SK-N-SH (cell line): ENCODE data around the gene RASGRP2. TPM values are rescaled to one million over a fixed set of nuclear protein-coding genes. Genes with fewer than 3 reads are reported as not detected.
A peak's percentile ranks its signal among the peaks of the same experiment; 100 is the strongest.

Source experiments
- CTCF ChIA-PET: fragments of 300-600, 350-600 bp; formaldehyde crosslinking; extraction: SDS; loops from one replicate; lab custom pipeline; 2021; lab: Yijun Ruan, JAX
- POLR2A ChIA-PET: fragments of 350-600 bp; sonication (Branson Sonifier 250); formaldehyde crosslinking; extraction: SDS; loops from one replicate; lab custom pipeline; 2020; ENCODE audit warnings: antibody characterized with exemption, inconsistent platforms; lab: Yijun Ruan, JAX
- DNase-seq: peaks from one replicate; pipeline ENCODE4 v3.0.0; 2012
- H2AFZ ChIP-seq: fragments of 200-600 bp; sonication (generic); 2 replicates; pipeline ENCODE4 v1.8.1; 2016; ENCODE audit warnings: antibody characterized with exemption, mild to moderate bottlenecking, low read depth
- H3F3A ChIP-seq: fragments of 200-600 bp; sonication (generic); replicated peaks from 2 replicates; pipeline ENCODE3; 2016; ENCODE audit warnings: antibody characterized with exemption, mild to moderate bottlenecking; ENCODE audit not compliant: insufficient read depth
- H3K27ac ChIP-seq, 2 experiments: fragments of 200-500 bp in 1 of 2; fragments of 200-600 bp in 1 of 2; sonication (Bioruptor generic) in 1 of 2; sonication (generic), shearing (Covaris generic) in 1 of 2; 2 replicates each; pipeline versions ENCODE4 v1.5.1 to v1.6.1; 2014 to 2016; ENCODE audit warnings: low read depth in 2 of 2, inconsistent platforms in 1 of 2, low read length in 1 of 2, mild to moderate bottlenecking in 1 of 2, mixed read lengths in 1 of 2
- H3K27me3 ChIP-seq: fragments of 200-600 bp; sonication (generic), shearing (Covaris generic); 2 replicates; pipeline ENCODE4 v1.6.1; 2016; ENCODE audit warnings: mixed run types; ENCODE audit not compliant: insufficient read depth
- H3K36me3 ChIP-seq, 2 experiments: fragments of 200-500 bp in 1 of 2; fragments of 200-600 bp in 1 of 2; sonication (Bioruptor generic) in 1 of 2; sonication (generic) in 1 of 2; replicated peaks in 1 of 2; 2 replicates each; pipeline versions ENCODE3 to v1.5.1; 2014 to 2016; ENCODE audit warnings: low read length in 1 of 2, mild to moderate bottlenecking in 1 of 2; ENCODE audit not compliant: insufficient read depth in 2 of 2, control insufficient read depth in 1 of 2
- H3K4me1 ChIP-seq, 2 experiments: fragments of 200-500 bp in 1 of 2; fragments of 200-600 bp in 1 of 2; sonication (Bioruptor generic) in 1 of 2; sonication (generic), shearing (Covaris generic) in 1 of 2; 2 replicates each; pipeline versions ENCODE4 v1.5.1 to v1.6.1; 2014 to 2016; ENCODE audit warnings: low read depth in 1 of 2, low read length in 1 of 2, mixed run types in 1 of 2; ENCODE audit not compliant: insufficient read depth in 2 of 2, control insufficient read depth in 1 of 2
- H3K4me2 ChIP-seq: fragments of 200-600 bp; sonication (generic), shearing (Covaris generic); 2 replicates; pipeline ENCODE4 v1.6.1; 2017; ENCODE audit warnings: mixed run types
- H3K4me3 ChIP-seq, 2 experiments: fragments of 200-500 bp in 1 of 2; fragments of 200-600 bp in 1 of 2; sonication (Bioruptor generic) in 1 of 2; sonication (generic), shearing (Covaris generic) in 1 of 2; 2 replicates each; pipeline versions ENCODE4 v1.5.1 to v1.8.1; 2014 to 2016; ENCODE audit warnings: low read depth in 2 of 2, inconsistent platforms in 1 of 2, low read length in 1 of 2, mild to moderate bottlenecking in 1 of 2, mixed read lengths in 1 of 2, moderate library complexity in 1 of 2
- H3K79me2 ChIP-seq: fragments of 200-600 bp; sonication (generic); 2 replicates; pipeline ENCODE4 v1.8.1; 2017; ENCODE audit warnings: mild to moderate bottlenecking; ENCODE audit not compliant: insufficient read depth
- H3K9ac ChIP-seq: fragments of 200-600 bp; sonication (generic); 2 replicates; pipeline ENCODE4 v1.6.1; 2017; ENCODE audit warnings: mixed run types
- H3K9me2 ChIP-seq: fragments of 200-600 bp; sonication (generic); 2 replicates; pipeline ENCODE4 v1.6.1; 2017; ENCODE audit warnings: mixed run types
- H3K9me3 ChIP-seq: fragments of 200-600 bp; sonication (generic); 2 replicates; pipeline ENCODE4 v1.6.1; 2017; ENCODE audit warnings: mixed run types, mild to moderate bottlenecking, moderate library complexity
- H4K20me1 ChIP-seq: fragments of 200-600 bp; sonication (generic); 2 replicates; pipeline ENCODE4 v1.6.1; 2017; ENCODE audit warnings: mild to moderate bottlenecking, mixed run types; ENCODE audit not compliant: insufficient read depth
- CHD2 ChIP-seq: fragments of 150-350 bp; IDR thresholded peaks from 2 replicates; pipeline ENCODE4 v1.6.1; 2018; ENCODE audit warnings: low read length; ENCODE audit not compliant: partially characterized antibody
- EP300 ChIP-seq, 2 experiments: IDR thresholded peaks; 2 replicates each; pipeline versions ENCODE4 v1.4.0 to v1.6.1; 2012; ENCODE audit warnings: borderline replicate concordance in 1 of 2, low read depth in 1 of 2, low read length in 1 of 2
- FOSL2 ChIP-seq: IDR thresholded peaks from 2 replicates; pipeline ENCODE4 v1.4.0; 2012; ENCODE audit warnings: low read depth, mild to moderate bottlenecking, moderate library complexity, borderline replicate concordance
- FOXJ3 ChIP-seq: sonication (generic); formaldehyde crosslinking; IDR thresholded peaks from 2 replicates; pipeline ENCODE4 v1.5.1; 2020; ENCODE audit warnings: mild to moderate bottlenecking, missing genetic modification reagents
- GATA2 ChIP-seq: sonication (generic); formaldehyde crosslinking; IDR thresholded peaks from 2 replicates; pipeline ENCODE4 v1.5.0; 2020; ENCODE audit warnings: mild to moderate bottlenecking, missing genetic modification reagents
- JUND ChIP-seq: IDR thresholded peaks from 2 replicates; pipeline ENCODE4 v1.4.0; 2012
- MEF2A ChIP-seq: IDR thresholded peaks from 2 replicates; pipeline ENCODE4 v1.4.0; 2012; ENCODE audit warnings: low read depth, borderline replicate concordance
- MXI1 ChIP-seq: IDR thresholded peaks from 2 replicates; pipeline ENCODE4 v1.6.1; 2012; ENCODE audit warnings: mild to moderate bottlenecking, low read depth, low read length, improper control_type of control experiment
- RAD21 ChIP-seq: IDR thresholded peaks from 2 replicates; pipeline ENCODE4 v1.6.1; 2012; ENCODE audit warnings: mild to moderate bottlenecking, low read length
- RCOR1 ChIP-seq: fragments of 150-350 bp; IDR thresholded peaks from 2 replicates; pipeline ENCODE4 v1.6.1; 2017; ENCODE audit warnings: antibody characterized with exemption, low read length
- RFX5 ChIP-seq: IDR thresholded peaks from 2 replicates; pipeline ENCODE4 v1.6.1; 2012; ENCODE audit warnings: mild to moderate bottlenecking, improper control_type of control experiment, low read length
- RXRA ChIP-seq: IDR thresholded peaks from 2 replicates; pipeline ENCODE4 v1.4.0; 2012; ENCODE audit warnings: low read depth, mild to moderate bottlenecking, borderline replicate concordance
- SIN3A ChIP-seq: IDR thresholded peaks from 2 replicates; pipeline ENCODE4 v1.6.1; 2012; ENCODE audit warnings: low read depth, mild to moderate bottlenecking, low read length, moderate library complexity, borderline replicate concordance
- SMC3 ChIP-seq: IDR thresholded peaks from 2 replicates; pipeline ENCODE4 v1.6.1; 2012; ENCODE audit warnings: low read depth, low read length, improper control_type of control experiment
- TEAD4 ChIP-seq: IDR thresholded peaks from 2 replicates; pipeline ENCODE4 v1.4.0; 2012; ENCODE audit warnings: mild to moderate bottlenecking, borderline replicate concordance; ENCODE audit not compliant: insufficient read depth
- ZBTB33 ChIP-seq: IDR thresholded peaks from 2 replicates; pipeline ENCODE4 v1.4.0; 2012; ENCODE audit warnings: low read depth, borderline replicate concordance
- WGBS: methylation state at CpG from one replicate; pipeline ENCODE4 v1.1.6; 2017; ENCODE audit warnings: low lambda C conversion rate; 5-methylcytosine and 5-hydroxymethylcytosine counted together
- polyA plus RNA-seq, 3 experiments: library from polyadenylated mRNA; depleted of rRNA; stranded (reverse); fragments of >200 nt; gene quantifications; 2 replicates each; pipeline ENCODE4 v1.2.3, GENCODE V29; 2012
- TF ChIP-seq, protein P1 (sequence below): IDR thresholded peaks from 2 replicates; pipeline ENCODE4 v1.6.1; 2012; ENCODE audit warnings: mild to moderate bottlenecking, low read depth, low read length, moderate library complexity
- TF ChIP-seq, protein P2 (sequence below): IDR thresholded peaks from 2 replicates; pipeline ENCODE4; 2012
- TF ChIP-seq, protein P3 (sequence below): fragments of 150-350 bp; IDR thresholded peaks from 2 replicates; pipeline ENCODE4 v1.6.1; 2017; ENCODE audit warnings: antibody characterized with exemption, low read length, low read depth, borderline replicate concordance

The RASGRP2 gene
- polyA plus RNA-seq, 1 of the 3 experiments (the other 2 are of a cell fraction) = 1.6 TPM

- Histone ChIP-seq H3K9me3 (no peaks in the 10 kb centered on the region), H3K4me1 (peaks cover 0 to 36% of the 10 kb centered on the region in 2 experiments; a peak in 1 of 4 replicates), H3K4me3 (peak overlapping the region in 1 of 2 experiments; percentile 67; a peak in 1 of 4 replicates), H3K79me2 (no peaks in the 10 kb centered on the region), H3F3A (no peaks in the 10 kb centered on the region)
- POLR2A ChIA-PET = interaction anchor here (0.6 to 1.2 kb wide), 4 partner anchors 14 to 333 kb away, joined by 3 to 6 read pairs (median 4); partner anchors contain the start of gene PYGM
- 9% methylated on average over 35 of the region's 36 CpGs for WGBS
- TF ChIP-seq, protein P1, sequence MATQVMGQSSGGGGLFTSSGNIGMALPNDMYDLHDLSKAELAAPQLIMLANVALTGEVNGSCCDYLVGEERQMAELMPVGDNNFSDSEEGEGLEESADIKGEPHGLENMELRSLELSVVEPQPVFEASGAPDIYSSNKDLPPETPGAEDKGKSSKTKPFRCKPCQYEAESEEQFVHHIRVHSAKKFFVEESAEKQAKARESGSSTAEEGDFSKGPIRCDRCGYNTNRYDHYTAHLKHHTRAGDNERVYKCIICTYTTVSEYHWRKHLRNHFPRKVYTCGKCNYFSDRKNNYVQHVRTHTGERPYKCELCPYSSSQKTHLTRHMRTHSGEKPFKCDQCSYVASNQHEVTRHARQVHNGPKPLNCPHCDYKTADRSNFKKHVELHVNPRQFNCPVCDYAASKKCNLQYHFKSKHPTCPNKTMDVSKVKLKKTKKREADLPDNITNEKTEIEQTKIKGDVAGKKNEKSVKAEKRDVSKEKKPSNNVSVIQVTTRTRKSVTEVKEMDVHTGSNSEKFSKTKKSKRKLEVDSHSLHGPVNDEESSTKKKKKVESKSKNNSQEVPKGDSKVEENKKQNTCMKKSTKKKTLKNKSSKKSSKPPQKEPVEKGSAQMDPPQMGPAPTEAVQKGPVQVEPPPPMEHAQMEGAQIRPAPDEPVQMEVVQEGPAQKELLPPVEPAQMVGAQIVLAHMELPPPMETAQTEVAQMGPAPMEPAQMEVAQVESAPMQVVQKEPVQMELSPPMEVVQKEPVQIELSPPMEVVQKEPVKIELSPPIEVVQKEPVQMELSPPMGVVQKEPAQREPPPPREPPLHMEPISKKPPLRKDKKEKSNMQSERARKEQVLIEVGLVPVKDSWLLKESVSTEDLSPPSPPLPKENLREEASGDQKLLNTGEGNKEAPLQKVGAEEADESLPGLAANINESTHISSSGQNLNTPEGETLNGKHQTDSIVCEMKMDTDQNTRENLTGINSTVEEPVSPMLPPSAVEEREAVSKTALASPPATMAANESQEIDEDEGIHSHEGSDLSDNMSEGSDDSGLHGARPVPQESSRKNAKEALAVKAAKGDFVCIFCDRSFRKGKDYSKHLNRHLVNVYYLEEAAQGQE = no peak
- TF ChIP-seq MXI1 (no peak), EP300 (IDR thresholded peaks at IDR 0.05; ENCODE audit: borderline replicate concordance in 1 of 2, low read depth in 1 of 2, low read length in 1 of 2) (no peak), TEAD4 (no peak), FOXJ3 (CRISPR knock-in tag) (no peak), CHD2 (no peak), RXRA (no peak), SIN3A (no peak), ZBTB33 (no peak), JUND (no peak), RAD21 (no peak), SMC3 (no peak), MEF2A (no peak), RCOR1 (no peak), RFX5 (no peak), FOSL2 (no peak), GATA2 (CRISPR knock-in tag) (no peak)
- TF ChIP-seq, protein P2, sequence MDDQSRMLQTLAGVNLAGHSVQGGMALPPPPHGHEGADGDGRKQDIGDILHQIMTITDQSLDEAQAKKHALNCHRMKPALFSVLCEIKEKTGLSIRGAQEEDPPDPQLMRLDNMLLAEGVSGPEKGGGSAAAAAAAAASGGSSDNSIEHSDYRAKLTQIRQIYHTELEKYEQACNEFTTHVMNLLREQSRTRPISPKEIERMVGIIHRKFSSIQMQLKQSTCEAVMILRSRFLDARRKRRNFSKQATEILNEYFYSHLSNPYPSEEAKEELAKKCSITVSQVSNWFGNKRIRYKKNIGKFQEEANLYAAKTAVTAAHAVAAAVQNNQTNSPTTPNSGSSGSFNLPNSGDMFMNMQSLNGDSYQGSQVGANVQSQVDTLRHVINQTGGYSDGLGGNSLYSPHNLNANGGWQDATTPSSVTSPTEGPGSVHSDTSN = no peak
- TF ChIP-seq, protein P3, sequence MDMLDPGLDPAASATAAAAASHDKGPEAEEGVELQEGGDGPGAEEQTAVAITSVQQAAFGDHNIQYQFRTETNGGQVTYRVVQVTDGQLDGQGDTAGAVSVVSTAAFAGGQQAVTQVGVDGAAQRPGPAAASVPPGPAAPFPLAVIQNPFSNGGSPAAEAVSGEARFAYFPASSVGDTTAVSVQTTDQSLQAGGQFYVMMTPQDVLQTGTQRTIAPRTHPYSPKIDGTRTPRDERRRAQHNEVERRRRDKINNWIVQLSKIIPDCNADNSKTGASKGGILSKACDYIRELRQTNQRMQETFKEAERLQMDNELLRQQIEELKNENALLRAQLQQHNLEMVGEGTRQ = no peak
- TF ChIP-seq, all 33 proteins: peak for 0
- peak; percentile 72 for DNase-seq
- H3K36me3 ChIP-seq = no peaks in the 10 kb centered on the region
- no peaks in the 10 kb centered on the region for H4K20me1 ChIP-seq
- H3K9me2 ChIP-seq = no peaks in the 10 kb centered on the region
- peak overlapping the region in 1 of 2 experiments; percentile 44; a peak in 1 of 4 replicates for H3K27ac ChIP-seq
- peaks cover 10% of the 10 kb centered on the region for H3K27me3 ChIP-seq
- H3K4me2 ChIP-seq = no peak overlapping the region
- CTCF ChIA-PET = interaction anchor here (0.6 to 2.0 kb wide), 12 partner anchors 12 to 273 kb away, joined by 3 to 33 read pairs (median 5); partner anchors contain the start of gene RASGRP2
- no peak overlapping the region for H3K9ac ChIP-seq
- H2AFZ ChIP-seq = no peak overlapping the region
Observed at GRCh38 chr11:64722141-64723065, 21.5 kb downstream of the RASGRP2 start.
